DLD1 (cell line): ENCODE results near the gene APBB1IP.
"Not testable (repeated sequence)": the region's sequence is repeated elsewhere in the genome, so short reads cannot be mapped to it uniquely, and the experiment has no call there.

Source experiments
- in situ Hi-C: cut with HindIII; loops from 2 replicates; pipeline ENCODE4 v1.10.0; 2017; ENCODE audit warnings: low sequenced_read_pairs

Gene APBB1IP

DNA sequence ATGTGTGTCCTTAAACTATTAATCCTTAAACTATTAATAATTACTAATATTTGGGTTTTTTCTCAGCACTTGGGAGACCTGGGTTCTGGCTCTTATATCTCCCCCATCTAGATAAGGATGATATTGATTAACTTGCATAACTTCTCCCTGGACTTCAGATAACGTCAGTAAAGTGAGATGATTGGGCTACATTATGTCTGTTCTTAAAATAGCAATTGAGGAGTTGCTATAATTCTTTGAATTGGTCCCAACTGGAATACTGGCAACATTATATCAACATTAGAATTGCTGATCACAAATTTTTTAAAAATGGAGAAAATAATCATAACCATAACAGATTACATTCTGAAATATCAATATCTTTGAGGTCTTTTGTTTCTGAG, 1.9 kb downstream of the APBB1IP start:
- in situ Hi-C loops, result no loop called here

DNA sequence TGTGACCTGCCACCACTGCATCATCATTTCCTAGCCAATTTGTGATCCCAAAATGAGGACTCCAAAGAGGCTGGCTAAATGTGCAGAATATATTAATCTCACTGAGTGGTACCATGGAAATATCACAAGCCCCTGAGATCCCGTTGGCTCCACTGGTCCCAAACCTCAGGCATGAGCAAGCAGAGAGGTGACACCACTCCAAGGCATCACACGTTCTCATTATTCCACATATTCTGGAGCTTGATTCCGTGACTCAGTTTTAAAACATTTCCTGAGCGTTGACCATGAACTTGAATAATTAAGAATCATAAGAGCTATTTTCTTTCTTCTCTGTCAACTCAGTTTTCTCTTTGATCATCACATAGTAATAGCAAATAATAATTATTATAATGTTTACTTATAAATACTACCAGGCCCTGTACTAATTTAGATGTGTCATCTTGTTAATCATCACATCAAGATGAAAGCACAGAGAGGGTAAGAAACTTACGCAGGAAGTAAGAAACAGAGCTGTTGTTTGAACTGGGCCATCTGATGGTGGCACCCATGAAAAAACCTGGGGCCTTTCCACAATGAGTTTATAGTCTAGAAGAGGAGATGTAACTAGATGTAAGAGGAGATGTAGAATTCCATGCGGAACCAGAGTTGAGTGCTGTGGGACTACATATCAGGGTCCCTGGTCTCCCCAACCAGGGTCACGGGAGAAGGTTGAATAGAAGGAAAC, 3.5 kb downstream of the APBB1IP start:
- in situ Hi-C loops, result no loop called here

DNA sequence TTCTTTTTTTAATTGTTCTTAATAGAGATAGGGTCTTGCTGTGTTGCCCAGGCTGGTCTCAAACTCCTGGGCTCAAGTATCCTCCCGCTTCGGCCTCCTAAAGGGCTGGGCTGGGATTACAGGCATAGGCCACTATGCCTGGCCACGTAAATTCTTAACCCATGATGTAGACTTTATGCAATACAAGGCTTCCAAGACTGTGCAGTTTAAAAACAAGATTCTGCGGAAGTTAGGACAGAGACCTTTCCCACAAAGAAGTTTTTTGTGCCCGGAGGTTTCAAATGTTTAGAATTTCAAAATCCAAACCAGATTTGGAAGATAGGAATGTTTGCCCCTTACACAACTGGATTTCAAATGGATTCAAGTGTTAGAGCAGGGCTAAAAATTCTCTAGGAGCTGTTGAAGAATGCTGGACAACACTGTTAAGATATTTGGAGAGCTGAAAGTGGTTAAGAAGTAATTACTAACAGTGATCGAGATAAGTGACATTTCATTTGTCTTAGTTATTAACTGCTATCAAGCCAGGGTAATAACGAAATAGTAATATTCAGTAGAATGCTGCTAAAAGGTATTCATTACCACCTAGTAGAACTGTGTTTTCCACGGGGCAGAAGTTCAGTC, 7.4 kb downstream of the APBB1IP start:
- in situ Hi-C loops, result no loop called here

DNA sequence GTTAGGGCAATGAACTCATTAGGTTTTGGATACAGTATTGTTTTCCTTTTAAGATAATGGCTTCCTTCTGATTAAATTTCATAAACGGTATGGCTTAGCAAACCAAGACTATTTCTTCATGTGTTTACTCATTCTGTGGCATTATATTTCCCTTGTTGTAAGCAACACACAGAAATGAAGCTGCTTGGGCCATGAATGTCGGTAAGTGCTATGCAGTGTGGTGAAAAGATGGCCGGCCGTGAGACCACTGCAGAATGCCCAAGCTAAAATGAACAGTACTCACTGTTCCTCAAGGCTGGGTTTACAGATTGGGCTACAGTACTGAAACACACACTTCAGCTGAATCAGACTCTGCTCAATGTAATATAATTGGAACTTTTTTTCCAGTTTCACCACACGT, 8.1 kb downstream of the APBB1IP start:
- in situ Hi-C loops, result no loop called here

DNA sequence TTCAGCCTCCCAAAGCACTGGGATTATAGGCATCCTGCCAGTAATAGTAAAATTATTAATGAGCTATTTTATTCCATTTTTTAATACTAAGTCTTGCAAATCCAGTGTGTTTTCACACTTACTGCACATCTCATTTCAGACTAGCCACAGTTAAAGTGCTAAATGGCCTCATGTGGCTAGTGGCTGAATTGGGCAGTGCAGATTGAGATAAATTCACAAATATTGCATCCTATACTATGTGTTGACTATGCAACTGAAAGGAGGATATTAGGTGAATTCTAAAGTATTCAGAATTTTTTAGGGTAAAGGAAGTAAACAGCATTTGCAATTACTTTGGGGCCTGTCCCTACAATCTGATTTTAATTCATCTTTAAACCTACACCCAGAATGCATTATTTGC, 10.2 kb downstream of the APBB1IP start:
- in situ Hi-C loops, result no loop called here

DNA sequence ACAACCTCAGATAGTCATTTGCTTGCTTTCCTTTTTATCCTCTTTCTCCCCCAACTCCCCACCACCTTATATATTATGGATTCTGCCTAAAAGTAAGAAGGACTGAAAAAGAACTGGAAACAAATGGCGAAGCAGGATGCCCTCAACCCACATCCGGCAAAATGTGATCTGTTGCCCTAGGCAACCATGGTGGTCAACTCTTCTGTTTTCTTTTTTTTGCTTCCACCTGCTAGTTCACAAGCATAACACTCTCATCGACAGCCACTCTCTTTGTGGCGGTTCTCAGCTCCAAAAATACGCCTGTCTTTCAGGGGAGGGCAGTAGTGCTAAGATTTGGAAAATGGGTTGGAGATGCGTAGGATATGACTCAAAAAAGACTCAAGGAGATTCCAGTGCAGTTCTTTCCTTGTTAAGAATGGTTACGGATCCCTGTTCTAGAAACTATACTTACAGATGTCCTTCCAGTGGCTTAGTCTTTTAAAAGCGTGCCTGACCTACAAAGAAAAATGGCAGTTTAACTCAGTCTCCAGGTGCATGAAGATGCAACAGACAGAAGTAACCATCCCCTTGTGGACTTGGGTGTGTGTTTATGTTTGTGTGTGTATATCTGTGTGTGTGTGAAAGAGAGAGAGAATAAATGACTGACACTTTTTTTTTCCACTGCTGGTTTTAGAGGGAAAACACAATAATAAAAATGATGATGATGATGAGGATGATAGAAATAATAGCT, 10.7 kb downstream of the APBB1IP start:
- in situ Hi-C loops, result no loop called here

DNA sequence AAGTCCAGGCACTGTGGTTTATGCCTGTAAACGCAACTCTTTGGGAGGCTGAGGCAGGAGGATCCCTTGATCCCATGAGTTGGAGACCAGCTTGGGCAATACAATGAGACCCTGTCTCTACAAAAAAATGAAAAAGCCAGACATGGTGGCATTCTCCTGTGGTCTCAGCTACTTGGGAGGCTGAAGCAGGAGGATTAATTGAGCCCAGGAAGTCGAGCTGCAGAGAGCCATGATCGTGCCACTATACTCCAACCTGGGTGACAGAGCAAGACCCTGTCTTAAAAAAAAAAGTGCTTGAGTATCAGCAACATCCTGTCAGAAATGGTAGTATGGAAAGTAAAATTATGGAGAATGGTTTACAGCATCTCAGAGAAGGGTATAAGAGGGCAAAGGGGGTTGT, 11.6 kb downstream of the APBB1IP start:
- in situ Hi-C loops, result no loop called here

DNA sequence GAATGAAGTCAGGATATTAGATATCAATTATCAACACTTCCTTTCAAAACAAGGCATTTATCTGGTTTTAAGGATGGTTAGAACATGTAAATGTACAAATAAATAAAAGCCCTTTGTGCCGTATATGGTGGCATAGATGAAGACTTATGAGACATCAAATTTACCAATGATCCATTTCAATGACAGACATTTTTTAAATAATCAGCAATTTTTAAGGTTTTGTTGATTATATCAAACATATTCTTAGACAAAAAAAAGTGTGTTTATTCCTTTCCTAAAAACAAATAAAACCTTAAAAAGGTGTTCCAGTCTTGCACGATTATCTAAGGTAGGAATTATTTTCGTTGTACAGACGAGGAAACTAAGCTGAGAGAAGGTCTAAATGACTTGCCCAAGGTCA, 13.8 kb downstream of the APBB1IP start:
- in situ Hi-C loops, result no loop called here

DNA sequence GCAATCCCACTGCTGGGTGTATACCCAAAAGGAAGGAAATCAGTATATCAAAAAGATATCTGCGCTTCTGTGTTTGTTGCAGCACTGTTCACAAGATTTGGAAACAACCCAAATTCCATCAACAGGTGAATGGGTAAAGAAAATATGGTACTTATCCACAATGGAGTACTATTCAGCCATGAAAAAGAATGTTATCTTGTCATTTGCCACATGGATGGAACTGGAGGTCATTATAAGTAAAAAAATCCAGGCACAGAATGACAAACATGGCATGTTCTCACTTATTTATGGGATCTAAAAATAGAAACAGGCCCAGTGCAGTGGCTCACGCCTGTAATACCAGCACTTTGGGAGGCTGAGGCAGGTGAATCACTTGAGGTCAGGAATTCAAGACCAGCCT, 15.7 kb downstream of the APBB1IP start:
- in situ Hi-C loops, result no loop called here

DNA sequence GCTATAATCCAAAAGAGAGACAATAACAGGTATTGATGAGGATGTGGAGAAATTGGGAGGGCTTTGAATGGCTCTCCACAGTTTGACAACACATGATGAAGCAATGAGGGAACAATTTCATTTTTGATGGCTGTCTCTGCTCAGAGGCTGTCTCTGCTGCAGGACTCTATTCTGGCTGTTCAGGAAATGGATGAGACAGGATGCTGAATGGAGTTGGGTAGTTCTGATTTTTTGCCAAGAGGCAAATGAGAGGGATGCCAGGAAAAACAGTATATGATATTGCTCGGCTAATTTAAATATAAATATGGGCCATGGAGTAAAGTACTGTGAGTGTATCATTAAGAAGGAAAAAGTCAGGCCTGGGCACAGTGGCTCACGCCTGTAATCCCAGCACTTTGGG, 16.8 kb downstream of the APBB1IP start:
- in situ Hi-C loops, result no loop called here

DNA sequence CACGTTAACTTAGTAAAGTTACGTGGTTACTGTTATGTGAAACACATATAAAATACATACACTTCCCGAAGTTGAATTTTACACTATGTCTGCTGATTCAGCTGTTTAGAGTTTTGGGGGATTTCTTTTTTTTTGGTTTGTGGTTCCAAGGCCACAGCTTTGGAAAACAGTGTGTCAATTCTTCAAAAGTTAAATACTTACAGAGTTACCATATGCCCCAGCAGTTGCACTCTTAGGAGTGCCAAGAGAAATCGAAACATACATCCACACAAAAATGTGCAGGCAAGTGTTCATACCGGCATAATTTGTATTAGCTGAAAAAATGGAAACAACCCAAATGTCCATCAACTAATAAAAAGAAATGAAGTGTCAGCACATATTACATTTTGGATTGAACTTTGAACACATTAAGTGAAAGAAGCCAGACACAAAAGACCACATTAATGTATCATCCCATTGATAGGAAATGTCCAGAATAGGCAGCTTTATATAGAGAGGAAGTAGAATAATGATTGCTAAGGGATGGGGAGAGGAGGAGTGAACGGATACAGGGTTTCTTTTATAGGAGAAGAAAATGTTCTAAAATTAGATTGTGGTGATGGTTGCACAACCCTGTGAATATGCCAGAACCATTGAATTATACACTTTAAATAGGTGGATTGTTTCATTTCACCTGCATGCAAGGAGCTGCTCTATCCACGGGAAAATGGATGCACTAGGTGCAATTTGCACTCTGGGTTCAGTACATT, 17.6 kb downstream of the APBB1IP start:
- in situ Hi-C loops, result no loop called here

DNA sequence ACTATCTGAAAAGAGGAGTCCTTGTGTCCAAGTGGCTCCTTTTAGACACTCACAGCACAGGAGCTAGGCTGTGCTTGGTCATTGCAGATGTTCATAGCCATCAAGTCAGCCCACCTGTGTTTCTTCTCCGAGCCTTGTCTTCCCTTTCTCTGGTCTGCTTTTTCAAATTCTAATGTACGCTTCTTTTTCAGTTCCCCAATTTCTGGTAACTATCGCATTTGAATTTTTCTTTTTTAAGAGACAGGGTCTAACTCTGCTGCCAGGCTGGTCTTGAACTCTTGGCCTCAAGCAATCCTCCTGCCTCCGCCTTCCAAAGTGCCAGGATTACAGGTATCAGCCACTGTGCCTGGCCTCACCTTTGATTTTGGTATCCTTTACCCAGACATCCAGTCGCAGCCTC, 18.9 kb downstream of the APBB1IP start:
- in situ Hi-C loops, result no loop called here

DNA sequence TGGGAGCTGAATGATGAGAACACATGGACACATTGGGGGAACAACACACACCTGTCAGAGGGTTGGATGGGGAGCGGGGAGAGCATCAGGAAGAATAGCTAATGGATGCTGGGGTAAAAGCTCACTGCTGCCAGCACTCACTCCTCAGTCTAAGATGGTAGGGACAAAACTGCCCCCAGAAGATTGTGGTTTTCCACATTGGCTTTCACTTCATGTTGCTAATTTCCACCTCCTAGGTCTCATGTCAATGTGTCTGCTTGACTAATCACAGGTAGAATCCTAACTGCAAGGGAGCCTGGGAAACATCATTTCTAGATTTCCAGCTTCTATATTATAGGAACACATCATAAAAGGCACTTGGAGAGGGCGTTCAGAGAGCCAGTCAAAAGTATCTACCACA, 22.6 kb downstream of the APBB1IP start:
- in situ Hi-C loops, result no loop called here

DNA sequence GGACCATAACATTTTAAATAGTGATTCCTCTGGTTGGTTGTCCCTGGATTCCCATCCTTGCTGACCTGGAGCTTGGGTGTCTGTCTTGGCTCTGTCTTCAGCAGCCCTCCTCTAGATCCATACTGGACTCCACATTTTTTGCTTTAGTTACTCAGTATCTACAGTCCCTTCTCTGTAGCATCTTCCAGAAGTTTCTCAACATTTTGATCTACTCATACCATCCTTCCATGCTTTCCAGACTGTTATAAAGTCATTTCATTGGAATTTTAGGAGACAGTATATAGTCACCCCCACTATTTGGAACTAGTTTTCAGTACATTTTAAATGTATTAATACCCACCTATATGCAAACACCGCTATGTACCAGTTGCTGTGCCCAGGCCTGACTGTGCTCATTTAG, 25.8 kb downstream of the APBB1IP start:
- in situ Hi-C loops, result no loop called here

DNA sequence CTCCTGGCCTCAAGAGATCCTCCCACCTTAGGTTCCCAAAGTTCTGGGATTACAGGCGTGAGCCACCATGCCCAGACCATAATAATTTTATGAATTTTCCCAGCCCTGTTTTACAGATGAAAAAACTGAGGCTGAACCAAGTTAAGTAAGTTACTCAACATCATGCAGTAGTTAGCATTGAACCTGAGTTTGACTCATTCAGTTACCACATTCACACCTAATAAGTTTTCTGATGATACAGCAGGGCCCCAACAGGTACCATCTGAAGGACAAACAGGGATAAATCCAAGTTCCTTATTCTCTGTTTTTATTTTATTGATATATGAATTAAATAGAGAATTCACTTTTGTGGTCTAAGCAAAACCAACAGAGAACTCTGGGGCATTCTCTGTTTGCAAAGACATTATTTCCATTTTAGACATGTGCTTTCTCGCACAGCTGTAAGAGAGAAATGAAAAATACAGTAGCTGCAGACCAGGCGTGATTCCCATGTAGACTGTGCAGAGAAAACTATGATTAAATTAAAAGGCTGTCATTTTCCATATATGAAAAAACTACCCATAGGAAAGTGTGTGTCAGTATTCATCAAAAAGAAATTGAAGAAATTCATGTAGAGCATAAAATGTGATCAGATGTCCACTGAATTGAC, 26.6 kb downstream of the APBB1IP start:
- in situ Hi-C loops, result no loop called here

DNA sequence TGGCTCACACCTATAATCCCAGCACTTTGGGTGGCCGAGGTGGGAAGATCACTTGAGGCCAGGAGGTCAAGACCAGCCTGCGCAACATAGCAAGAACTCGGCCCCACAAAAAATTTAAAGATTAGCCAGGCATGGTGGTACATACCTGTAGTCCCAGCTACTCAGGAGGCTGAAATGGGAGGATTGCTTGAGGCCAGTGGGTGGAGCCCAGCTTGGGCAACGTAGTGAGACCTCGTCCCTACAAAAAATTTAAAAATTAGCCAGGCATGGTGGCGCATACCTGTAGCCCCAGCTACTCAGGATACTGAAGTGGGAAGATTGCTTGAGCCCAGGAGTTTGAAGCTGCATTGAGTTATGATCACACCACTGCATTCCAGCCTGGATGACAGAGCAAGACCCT, 28.4 kb downstream of the APBB1IP start:
- in situ Hi-C loops, result not testable (repeated sequence)

DNA sequence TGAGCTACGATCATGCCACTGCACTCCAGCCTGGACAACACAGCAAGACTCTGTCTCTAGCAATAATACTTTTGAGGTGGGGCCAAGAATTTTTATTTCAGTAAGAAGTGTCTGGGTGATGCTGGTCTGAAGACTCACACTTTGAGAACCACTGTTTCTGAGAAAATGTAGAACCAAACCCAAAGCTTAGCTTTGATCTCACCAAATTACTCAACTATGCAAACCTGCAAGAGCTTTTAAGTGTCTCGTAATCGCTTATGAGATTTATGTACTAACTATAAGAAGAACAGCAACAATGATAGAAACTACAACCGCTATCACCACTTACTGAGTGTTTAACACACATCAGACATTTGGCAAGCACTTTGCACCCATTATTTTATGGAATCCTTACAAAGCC, 29.5 kb downstream of the APBB1IP start:
- in situ Hi-C loops, result no loop called here

DNA sequence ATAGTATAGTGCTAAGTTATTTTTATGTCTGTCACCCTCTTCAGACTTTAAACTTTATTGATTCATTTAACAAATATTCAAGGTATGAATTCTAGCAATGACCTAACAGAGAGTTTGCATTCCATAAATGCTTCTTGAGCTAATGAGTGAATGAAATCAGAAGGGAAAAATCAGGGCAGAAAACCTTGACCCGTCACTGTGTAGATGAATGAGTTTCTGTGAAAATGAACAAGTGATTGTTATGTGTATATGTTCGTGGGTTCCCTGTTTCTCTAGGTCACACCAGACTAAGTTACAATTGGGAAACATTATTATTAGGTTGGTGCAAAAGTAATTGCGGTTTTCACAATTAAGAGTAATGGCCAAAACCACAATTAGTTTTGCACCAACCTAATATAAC, 30.1 kb downstream of the APBB1IP start:
- in situ Hi-C loops, result no loop called here

DNA sequence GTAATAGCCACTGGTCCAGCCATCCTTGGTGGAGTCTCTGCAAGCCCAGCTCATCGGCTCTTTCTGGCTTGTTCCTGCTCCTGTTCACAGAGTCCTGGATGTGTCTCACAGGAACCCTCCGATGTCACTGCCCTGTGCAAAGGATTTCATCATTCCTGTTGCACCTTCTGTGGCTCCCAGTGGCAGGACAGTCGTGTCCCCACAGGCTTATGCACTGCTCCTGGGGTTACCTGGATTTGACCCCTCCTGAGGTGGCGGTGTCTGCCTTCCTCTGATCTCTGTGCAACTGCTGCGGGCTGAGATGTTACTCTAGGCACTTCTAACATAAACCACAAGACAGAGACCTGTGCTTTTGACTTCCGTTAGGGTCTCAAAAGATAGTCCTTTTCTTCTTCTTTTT, 30.6 kb downstream of the APBB1IP start:
- in situ Hi-C loops, result no loop called here

DNA sequence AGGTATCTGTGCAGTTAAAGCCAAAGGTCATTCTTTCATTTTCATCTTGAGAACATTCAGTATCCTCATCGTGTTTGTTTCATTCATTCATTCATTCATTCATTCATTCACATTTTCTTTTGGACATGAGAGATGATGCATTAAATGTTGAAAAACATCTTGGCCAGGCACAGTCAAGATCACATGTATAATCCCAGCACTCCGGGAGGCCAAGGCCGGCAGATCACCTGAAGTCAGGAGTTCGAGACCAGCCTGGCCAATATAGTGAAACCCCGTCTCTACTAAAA, 34.3 kb downstream of the APBB1IP start:
- in situ Hi-C loops, result no loop called here

DNA sequence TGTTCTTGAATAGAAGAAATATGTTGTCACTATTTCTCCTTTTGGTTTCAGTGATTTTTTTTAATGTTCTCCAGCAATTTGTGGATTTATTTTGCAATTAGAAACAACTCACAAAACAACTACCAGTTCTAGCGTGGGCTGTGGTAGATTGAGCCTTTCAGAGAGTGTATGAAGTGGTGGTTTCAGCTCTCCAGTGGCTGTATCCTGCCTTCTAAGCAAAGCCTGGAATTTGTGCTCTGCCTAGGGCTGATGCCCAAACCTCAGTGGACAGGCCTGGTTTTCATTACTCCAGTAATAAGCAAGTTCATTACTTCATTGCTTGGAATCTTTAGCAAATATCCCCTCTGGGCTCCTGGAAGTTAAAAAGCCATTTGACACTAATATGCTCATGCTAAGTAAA, 35.9 kb downstream of the APBB1IP start:
- in situ Hi-C loops, result no loop called here
